HG03025 (cell line): Measurements from ENCODE around the gene PIF1.

ENCODE experiments used
- ATAC-seq: cut with Tn5 transposase; IDR thresholded peaks from one replicate; pipeline ENCODE4 v1.9.1; 2021; ENCODE audit warnings: mild to moderate bottlenecking, moderate library complexity; ENCODE audit not compliant: unreplicated experiment, low FRiP score

The PIF1 gene

GRCh38 chr15:64779024-64779423 lies 46.4 kb downstream of the PIF1 start:
- ATAC-seq: no peak

- ATAC-seq: no peak
Observed at GRCh38 chr15:64776402-64776786, 49.1 kb downstream of the PIF1 start.

- ATAC-seq: no peak
Observed at GRCh38 chr15:64775551-64776401, 49.7 kb downstream of the PIF1 start, which contains the start of gene RBPMS2. Gene RBPMS2, minus strand, starts transcription at chr15:64775589. Its CDS starts 270 bp downstream, at chr15:64775319.

- ATAC-seq: no peak
Observed at GRCh38 chr15:64774629-64775493, 50.6 kb downstream of the PIF1 start.

- ATAC-seq: no peak
Observed at GRCh38 chr15:64774037-64774628, 51.3 kb downstream of the PIF1 start.

- no peak for ATAC-seq
Observed at GRCh38 chr15:64773606-64774005, 51.8 kb downstream of the PIF1 start.

GRCh38 chr15:64772964-64773363 lies 52.5 kb downstream of the PIF1 start:
- no peak for ATAC-seq

- ATAC-seq: no peak
Observed at GRCh38 chr15:64772488-64772887, 53.0 kb downstream of the PIF1 start.

- no peak for ATAC-seq
Observed at GRCh38 chr15:64770626-64771025, 54.8 kb downstream of the PIF1 start.

- ATAC-seq: no peak
Observed at GRCh38 chr15:64767203-64767602, 58.2 kb downstream of the PIF1 start.

- ATAC-seq: no peak
Observed at GRCh38 chr15:64766058-64766457, 59.4 kb downstream of the PIF1 start.
